Gastroesophageal sphincter (tissue), 3 donors: ENCODE results near the gene UBR3.

Experiments
- CTCF ChIP-seq, 4 experiments: fragments of 200-600 bp in 2 of 4; fragments of 450-650 bp in 2 of 4; sonication (generic) in 1 of 4; IDR thresholded peaks; one replicate each; pipeline ENCODE4 v1.5.1; 2017 to 2019; ENCODE audit warnings: antibody characterized with exemption in 4 of 4, mild to moderate bottlenecking in 2 of 4, moderate library complexity in 2 of 4
- EP300 ChIP-seq: sonication (generic); formaldehyde crosslinking; IDR thresholded peaks from one replicate; pipeline ENCODE4 v1.6.1; 2017; ENCODE audit warnings: antibody characterized with exemption, mild to moderate bottlenecking
- POLR2A ChIP-seq, 2 donors: fragments of 450-650 bp; IDR thresholded peaks; one replicate each; pipeline ENCODE4 v1.6.1; 2017; ENCODE audit warnings: antibody characterized with exemption in 2 of 2, mild to moderate bottlenecking in 2 of 2, moderate library complexity in 1 of 2
- POLR2AphosphoS5 ChIP-seq: sonication (generic); formaldehyde crosslinking; IDR thresholded peaks from one replicate; pipeline ENCODE4 v1.6.1; 2017; ENCODE audit warnings: antibody characterized with exemption

GRCh38 chr2:170123593-170123992 lies 296.3 kb downstream of the UBR3 start:
- TF ChIP-seq POLR2AphosphoS5 (no peak), CTCF (IDR thresholded peaks at IDR 0.05) (no peak), POLR2A (IDR thresholded peaks at IDR 0.05) (no peak), EP300 (no peak)
